DOHH2 (cell line): ENCODE measurements around the gene CFAP52.

Experiments
- H3F3A ChIP-seq: fragments of 200-600 bp; sonication (generic), shearing (Covaris generic); 2 replicates; pipeline ENCODE4 v1.6.0; 2016; ENCODE audit warnings: antibody characterized with exemption, mild to moderate bottlenecking; ENCODE audit not compliant: control insufficient read depth, insufficient read depth
- H3K27ac ChIP-seq: fragments of 200-600 bp; sonication (generic); 2 replicates; pipeline ENCODE4 v1.5.1; 2014; ENCODE audit warnings: low read depth, mild to moderate bottlenecking, low read length, moderate library complexity
- H3K27me3 ChIP-seq: fragments of 200-600 bp; sonication (generic); 2 replicates; pipeline ENCODE4 v1.6.1; 2014; ENCODE audit warnings: mild to moderate bottlenecking, low read length, mixed read lengths; ENCODE audit not compliant: control insufficient read depth
- H3K36me3 ChIP-seq: fragments of 200-600 bp; sonication (generic); 2 replicates; pipeline ENCODE4 v1.6.1; 2014; ENCODE audit warnings: mild to moderate bottlenecking, low read length, moderate library complexity, mixed read lengths; ENCODE audit not compliant: control insufficient read depth
- H3K4me1 ChIP-seq: fragments of 200-600 bp; sonication (generic); 2 replicates; pipeline ENCODE4 v1.6.1; 2014; ENCODE audit warnings: mild to moderate bottlenecking, low read length, mixed read lengths; ENCODE audit not compliant: control insufficient read depth
- H3K4me2 ChIP-seq: fragments of 200-600 bp; sonication (generic); 2 replicates; pipeline ENCODE4 v1.6.0; 2014; ENCODE audit warnings: mild to moderate bottlenecking, low read length, moderate library complexity
- H3K4me3 ChIP-seq: fragments of 200-600 bp; sonication (generic); 2 replicates; pipeline ENCODE4 v1.5.1; 2014; ENCODE audit warnings: mild to moderate bottlenecking, low read length, mixed read lengths
- H3K79me2 ChIP-seq: fragments of 200-600 bp; sonication (generic); 2 replicates; pipeline ENCODE4 v1.6.1; 2014; ENCODE audit warnings: mild to moderate bottlenecking, low read length, mixed read lengths; ENCODE audit not compliant: control insufficient read depth
- H3K9me2 ChIP-seq: fragments of 200-600 bp; sonication (generic); replicated peaks from 2 replicates; pipeline ENCODE4 v1.6.1; 2014; ENCODE audit warnings: mild to moderate bottlenecking, low read length, mixed read lengths; ENCODE audit not compliant: control insufficient read depth
- H3K9me3 ChIP-seq: fragments of 200-600 bp; sonication (generic); 2 replicates; pipeline ENCODE4 v1.6.1; 2014; ENCODE audit warnings: antibody characterized with exemption, low read length, mixed read lengths; ENCODE audit not compliant: control insufficient read depth, insufficient read depth
- H4K20me1 ChIP-seq: fragments of 200-600 bp; sonication (generic); 2 replicates; pipeline ENCODE4 v1.6.0; 2014; ENCODE audit warnings: low read depth, mild to moderate bottlenecking, antibody characterized with exemption, low read length, moderate library complexity; ENCODE audit not compliant: control insufficient read depth, insufficient read depth
- CTCF ChIP-seq: fragments of 200-600 bp; sonication (generic); IDR thresholded peaks from one replicate; pipeline ENCODE4 v1.5.1; 2014; ENCODE audit warnings: antibody characterized with exemption, mild to moderate bottlenecking, low read depth, low read length; ENCODE audit not compliant: poor library complexity, severe bottlenecking
- EZH2phosphoT487 ChIP-seq: fragments of 200-600 bp; sonication (generic); IDR thresholded peaks from 2 replicates; pipeline ENCODE4 v1.6.1; 2017; ENCODE audit warnings: borderline replicate concordance, mild to moderate bottlenecking, antibody characterized with exemption, low read length, moderate library complexity, mixed read lengths

The CFAP52 gene

GRCh38 chr17:9615486-9615885 is 39.0 kb downstream of the CFAP52 start:
- Histone ChIP-seq H3F3A (no peaks in the 10 kb centered on the region), H3K9me2 (no peaks in the 10 kb centered on the region), H3K4me3 (no peak overlapping the region), H3K4me2 (no peak overlapping the region), H3K79me2 (no peaks in the 10 kb centered on the region), H3K9me3 (no peaks in the 10 kb centered on the region), H4K20me1 (no peaks in the 10 kb centered on the region), H3K36me3 (no peaks in the 10 kb centered on the region), H3K4me1 (no peaks in the 10 kb centered on the region), H3K27me3 (no peaks in the 10 kb centered on the region), H3K27ac (no peak overlapping the region)
- TF ChIP-seq CTCF: no peak
- no peak for TF ChIP-seq EZH2phosphoT487

- TF ChIP-seq EZH2phosphoT487: no peak
- Histone ChIP-seq H3K79me2 (no peaks in the 10 kb centered on the region), H3F3A (no peaks in the 10 kb centered on the region), H3K9me3 (no peaks in the 10 kb centered on the region; the same call in 1 of the 2 replicates), H3K4me2 (no peak overlapping the region), H3K27ac (no peak overlapping the region), H3K27me3 (no peaks in the 10 kb centered on the region), H3K9me2 (no peaks in the 10 kb centered on the region), H3K4me3 (no peak overlapping the region), H3K4me1 (no peaks in the 10 kb centered on the region), H4K20me1 (no peaks in the 10 kb centered on the region), H3K36me3 (no peaks in the 10 kb centered on the region)
Measured at GRCh38 chr17:9622961-9623360, 46.5 kb downstream of the CFAP52 start.

GRCh38 chr17:9628509-9628908 is 52.1 kb downstream of the CFAP52 start:
- TF ChIP-seq EZH2phosphoT487 (no peak), CTCF (no peak)

GRCh38 chr17:9632741-9633140 is 56.3 kb downstream of the CFAP52 start:
- TF ChIP-seq EZH2phosphoT487 (no peak), CTCF (no peak)

More at GRCh38 chr17:9628509-9628908, 52.1 kb downstream of the CFAP52 start:
- Histone ChIP-seq H3K9me3 (no peaks in the 10 kb centered on the region), H3K4me2 (no peak overlapping the region), H3K36me3 (no peaks in the 10 kb centered on the region), H3K27ac (no peak overlapping the region), H4K20me1 (no peaks in the 10 kb centered on the region), H3K4me1 (no peaks in the 10 kb centered on the region), H3F3A (no peaks in the 10 kb centered on the region), H3K4me3 (no peak overlapping the region), H3K9me2 (no peaks in the 10 kb centered on the region), H3K79me2 (no peaks in the 10 kb centered on the region), H3K27me3 (no peaks in the 10 kb centered on the region)

More at GRCh38 chr17:9632741-9633140, 56.3 kb downstream of the CFAP52 start:
- Histone ChIP-seq H3F3A (no peaks in the 10 kb centered on the region), H3K79me2 (no peaks in the 10 kb centered on the region), H3K4me3 (no peak overlapping the region), H3K9me2 (no peaks in the 10 kb centered on the region), H3K36me3 (no peaks in the 10 kb centered on the region), H3K4me2 (no peak overlapping the region), H3K27me3 (no peaks in the 10 kb centered on the region), H3K4me1 (no peaks in the 10 kb centered on the region), H4K20me1 (no peaks in the 10 kb centered on the region), H3K9me3 (no peaks in the 10 kb centered on the region), H3K27ac (no peak overlapping the region)
